Uterus (tissue), 2 donors: ENCODE measurements around the gene KCNAB2.

ENCODE experiments used
- POLR2A ChIP-seq, 2 donors: fragments of 450-650 bp; IDR thresholded peaks; one replicate each; pipeline ENCODE4 v1.6.1; 2016; ENCODE audit warnings: antibody characterized with exemption in 2 of 2, mild to moderate bottlenecking in 1 of 2, moderate library complexity in 1 of 2
- TF ChIP-seq, protein P1 (sequence below), 4 experiments: fragments of 200-600 bp in 2 of 4; fragments of 450-650 bp in 2 of 4; sonication (generic) in 2 of 4; IDR thresholded peaks; one replicate each; pipeline ENCODE4 v1.5.1; 2016 to 2019; ENCODE audit warnings: antibody characterized with exemption in 4 of 4, mild to moderate bottlenecking in 2 of 4, moderate library complexity in 1 of 4

DNA sequence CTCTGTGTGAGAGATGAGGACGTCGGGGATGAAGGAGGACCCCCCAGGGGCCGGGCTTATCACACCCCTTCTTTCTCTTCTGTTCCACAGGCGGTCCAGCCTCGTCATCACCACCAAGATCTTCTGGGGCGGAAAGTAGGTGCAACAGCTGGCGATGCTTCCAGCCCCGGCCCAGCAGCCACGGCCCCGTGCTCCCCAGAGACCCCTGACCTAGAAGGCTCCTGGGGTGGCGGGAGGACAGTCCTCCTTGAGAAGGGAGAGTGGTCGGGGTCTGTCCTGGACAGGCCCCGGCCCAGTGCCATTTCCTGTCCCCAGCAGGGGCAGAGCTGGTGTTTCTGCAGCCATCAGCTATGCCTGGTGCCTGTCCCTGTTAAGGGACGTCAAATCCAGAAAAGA, 41.7 kb downstream of the KCNAB2 start:
- TF ChIP-seq, protein P1, sequence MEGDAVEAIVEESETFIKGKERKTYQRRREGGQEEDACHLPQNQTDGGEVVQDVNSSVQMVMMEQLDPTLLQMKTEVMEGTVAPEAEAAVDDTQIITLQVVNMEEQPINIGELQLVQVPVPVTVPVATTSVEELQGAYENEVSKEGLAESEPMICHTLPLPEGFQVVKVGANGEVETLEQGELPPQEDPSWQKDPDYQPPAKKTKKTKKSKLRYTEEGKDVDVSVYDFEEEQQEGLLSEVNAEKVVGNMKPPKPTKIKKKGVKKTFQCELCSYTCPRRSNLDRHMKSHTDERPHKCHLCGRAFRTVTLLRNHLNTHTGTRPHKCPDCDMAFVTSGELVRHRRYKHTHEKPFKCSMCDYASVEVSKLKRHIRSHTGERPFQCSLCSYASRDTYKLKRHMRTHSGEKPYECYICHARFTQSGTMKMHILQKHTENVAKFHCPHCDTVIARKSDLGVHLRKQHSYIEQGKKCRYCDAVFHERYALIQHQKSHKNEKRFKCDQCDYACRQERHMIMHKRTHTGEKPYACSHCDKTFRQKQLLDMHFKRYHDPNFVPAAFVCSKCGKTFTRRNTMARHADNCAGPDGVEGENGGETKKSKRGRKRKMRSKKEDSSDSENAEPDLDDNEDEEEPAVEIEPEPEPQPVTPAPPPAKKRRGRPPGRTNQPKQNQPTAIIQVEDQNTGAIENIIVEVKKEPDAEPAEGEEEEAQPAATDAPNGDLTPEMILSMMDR (IDR thresholded peaks at IDR 0.05), result no peak
- TF ChIP-seq POLR2A (IDR thresholded peaks at IDR 0.05), result no peak
